HG03025 (cell line): ENCODE data around the gene CDH4.

Experiments used
- ATAC-seq: cut with Tn5 transposase; IDR thresholded peaks from one replicate; pipeline ENCODE4 v1.9.1; 2021; ENCODE audit warnings: mild to moderate bottlenecking, moderate library complexity; ENCODE audit not compliant: unreplicated experiment, low FRiP score

Gene CDH4

DNA sequence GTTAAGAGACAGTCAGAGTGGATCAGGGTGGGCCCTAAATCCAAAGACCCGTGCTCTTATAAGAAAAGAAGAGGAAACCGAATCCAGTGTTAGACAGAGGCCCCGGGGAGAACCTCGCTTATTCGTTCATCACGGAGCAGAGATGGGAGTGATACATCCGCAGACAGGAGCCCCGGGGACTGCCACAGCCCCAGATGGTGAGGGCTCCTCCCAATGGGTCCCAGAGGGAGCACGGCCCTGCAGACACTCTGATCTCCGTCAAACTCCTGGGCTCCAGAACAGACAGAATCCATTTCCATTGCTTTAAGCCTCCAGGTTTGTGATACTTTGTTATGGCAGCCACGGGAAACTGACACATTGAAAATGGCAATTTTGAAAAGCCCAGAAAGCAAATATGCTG lies 47.0 kb downstream of the CDH4 start:
- no peak for ATAC-seq

DNA sequence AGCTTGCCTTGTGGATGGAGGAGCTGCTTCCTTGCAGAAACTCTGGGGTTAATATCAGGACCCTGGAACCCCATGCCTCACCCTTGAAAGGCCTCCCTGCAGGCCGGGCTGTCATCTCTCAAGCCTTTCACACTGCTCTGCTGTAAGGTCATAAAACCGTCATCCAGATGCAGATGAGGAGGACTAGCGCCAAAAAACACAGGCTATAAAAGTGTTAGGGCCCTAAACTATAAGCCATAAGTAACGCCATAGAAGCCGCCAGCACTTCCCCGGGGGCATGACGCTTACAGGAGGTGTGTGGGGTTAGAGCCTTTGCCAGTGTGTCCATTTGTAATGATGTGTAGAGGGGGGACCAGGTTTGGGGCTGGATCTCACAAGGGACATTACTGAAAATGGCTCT lies 47.6 kb downstream of the CDH4 start:
- no peak for ATAC-seq

DNA sequence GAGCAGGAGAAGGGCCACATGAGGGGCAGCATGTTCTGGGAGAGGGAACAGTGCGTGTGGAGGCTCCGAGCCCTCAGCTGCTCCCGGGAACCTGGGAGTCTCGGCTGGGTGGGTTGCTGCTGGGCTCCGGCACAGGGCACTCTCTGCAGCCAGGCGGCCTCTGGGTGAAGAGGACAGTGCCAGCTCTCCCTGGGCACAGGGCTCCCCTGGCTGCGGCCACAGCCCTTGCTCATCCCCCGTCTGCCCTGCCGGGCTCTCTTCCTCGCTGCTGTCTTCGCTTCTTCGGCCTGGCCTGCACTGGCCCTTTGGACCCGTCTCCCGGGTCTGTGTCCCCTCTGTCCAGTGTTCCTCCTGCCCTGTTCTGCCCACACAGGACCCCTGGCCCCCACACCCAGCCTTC lies 48.2 kb downstream of the CDH4 start:
- no peak for ATAC-seq

DNA sequence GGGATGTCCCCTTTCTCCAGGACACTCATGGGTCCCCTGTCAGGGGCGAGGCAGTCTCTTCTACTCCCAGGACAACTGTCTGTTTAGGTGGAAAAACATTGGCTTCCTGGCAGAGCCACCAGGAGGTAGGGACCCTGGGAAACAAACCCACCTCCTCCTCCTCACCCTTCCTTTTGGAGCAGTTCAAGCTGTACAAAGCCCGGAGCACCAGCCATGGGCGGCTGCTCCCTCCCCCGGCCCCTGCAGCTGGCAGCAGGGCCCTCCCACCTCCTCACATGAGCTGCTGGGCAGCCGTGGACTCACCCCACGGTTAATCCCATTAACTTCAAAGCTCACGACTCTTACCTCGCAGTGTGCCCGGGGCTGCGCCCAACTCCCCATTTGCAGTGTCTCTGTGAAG lies 48.6 kb downstream of the CDH4 start:
- no peak for ATAC-seq

DNA sequence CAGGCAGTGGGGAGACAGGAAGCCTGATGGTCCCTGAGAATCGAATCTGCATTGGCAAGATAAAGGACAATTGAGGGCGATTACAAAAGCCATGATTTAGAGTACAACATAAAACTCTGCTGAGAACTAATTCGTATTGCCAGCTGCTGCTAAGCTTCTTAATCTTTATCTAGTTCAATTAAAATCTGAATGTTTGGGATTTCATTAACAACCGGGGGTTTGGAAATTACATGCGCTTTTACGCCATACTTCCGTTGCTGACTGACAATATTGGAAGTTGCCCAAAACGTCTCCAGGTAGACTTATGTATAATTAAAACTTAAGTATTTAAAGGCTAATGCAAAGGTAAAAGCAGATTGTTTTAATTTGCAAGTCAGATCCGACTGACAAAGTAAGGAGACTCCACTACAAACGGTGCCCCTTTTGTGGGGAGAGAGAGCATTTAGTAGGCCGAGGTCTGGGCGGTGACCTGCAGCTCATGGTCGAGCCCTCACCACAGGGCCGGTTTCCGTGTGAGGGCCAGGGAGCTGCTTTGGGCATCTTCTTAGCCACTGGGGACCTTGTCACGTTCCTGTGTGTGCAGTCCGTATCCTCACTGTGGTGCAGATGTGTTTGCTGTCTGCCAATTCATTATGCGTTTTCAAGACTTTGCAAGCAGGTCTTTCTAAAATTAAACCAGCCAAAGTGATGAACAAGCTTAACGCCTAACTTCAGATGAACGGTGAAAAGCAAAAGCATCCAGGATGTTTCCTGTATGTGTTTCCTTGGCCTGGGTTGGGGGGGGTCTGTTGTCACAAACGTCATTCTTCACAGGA lies 49.9 kb downstream of the CDH4 start:
- ATAC-seq: no peak

DNA sequence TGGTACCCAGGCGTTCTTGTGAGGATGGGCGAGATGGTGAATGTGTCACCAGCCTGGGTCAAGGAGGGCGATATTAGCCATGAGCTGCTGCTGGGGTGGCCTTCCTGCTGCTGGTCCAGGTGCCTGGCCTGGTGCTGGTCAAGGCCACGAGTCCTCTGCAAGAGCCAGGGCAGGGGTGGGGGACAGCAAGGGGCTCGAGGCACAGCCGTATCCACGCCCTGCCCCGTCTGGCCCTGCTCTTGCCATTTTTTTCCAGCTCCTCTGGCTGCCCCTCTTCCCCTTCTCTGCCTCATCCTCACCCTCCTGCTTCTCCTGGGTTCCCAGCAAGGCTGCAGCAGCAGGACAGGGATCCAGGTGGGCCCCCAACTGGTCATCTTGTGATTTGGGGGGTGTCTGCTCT lies 51.2 kb downstream of the CDH4 start:
- ATAC-seq: no peak

DNA sequence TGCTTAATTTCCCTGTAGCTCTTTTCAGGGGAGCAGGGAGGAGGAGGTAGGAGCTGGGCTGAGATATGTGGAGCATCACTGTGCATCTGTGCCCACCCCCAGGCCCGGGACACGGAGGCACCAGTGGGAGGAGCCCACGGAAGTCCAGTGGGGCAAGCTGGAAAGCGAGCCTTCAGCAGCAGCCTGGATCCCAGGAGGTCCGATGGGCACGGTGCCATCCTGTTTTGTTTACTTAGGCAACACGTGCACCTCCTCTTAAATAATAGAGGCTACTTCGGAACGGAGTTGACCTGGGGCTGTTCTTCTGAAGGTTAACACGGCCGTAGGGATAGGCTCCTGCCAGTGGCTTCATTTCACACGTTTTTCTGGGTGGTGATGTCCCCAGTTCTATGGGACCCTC lies 51.6 kb downstream of the CDH4 start:
- ATAC-seq: no peak

DNA sequence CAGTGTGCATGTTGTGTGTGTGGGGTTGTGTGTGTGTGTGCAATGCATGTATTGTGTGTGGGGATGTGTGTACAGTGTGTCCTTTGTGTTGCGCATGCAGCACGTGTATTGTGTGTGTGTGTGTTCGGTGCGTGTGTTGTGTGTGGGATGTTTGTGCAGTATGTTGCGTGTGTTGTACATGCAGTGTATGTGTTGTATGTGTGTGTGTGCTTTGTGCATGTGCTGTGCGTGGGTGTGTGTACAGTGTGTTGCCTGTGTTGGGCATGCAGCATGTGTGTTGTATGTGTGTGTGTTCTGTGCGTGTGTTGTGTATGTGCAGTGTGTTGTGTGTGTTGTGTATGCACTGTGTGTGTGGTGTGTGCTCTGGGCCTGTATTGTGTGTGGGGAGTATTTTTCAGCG lies 52.7 kb downstream of the CDH4 start:
- no peak for ATAC-seq

DNA sequence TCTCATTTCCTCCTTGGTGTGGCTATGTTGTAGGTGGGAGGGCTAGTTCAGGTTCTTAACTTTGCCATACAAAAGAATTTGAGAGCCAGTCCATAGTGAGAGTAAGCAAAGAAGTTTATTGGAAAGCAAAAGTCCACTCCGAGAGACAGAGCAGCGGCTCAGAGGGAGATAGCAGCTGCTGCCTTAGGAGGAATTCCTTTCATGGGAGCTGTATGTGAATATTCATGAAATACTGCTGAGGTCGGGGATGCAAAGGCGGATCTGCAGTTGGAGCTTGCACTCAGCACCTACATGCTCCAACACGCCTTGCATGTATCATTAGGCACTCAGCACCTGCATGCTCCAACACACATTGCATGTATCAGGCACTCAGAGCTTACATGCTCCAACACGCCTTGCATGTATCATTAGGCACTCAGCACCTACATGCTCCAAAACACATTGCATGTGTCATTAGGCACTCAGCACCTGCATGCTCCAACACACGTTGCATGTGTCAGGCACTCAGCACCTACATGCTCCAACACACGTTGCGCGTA lies 54.9 kb downstream of the CDH4 start:
- no peak for ATAC-seq

DNA sequence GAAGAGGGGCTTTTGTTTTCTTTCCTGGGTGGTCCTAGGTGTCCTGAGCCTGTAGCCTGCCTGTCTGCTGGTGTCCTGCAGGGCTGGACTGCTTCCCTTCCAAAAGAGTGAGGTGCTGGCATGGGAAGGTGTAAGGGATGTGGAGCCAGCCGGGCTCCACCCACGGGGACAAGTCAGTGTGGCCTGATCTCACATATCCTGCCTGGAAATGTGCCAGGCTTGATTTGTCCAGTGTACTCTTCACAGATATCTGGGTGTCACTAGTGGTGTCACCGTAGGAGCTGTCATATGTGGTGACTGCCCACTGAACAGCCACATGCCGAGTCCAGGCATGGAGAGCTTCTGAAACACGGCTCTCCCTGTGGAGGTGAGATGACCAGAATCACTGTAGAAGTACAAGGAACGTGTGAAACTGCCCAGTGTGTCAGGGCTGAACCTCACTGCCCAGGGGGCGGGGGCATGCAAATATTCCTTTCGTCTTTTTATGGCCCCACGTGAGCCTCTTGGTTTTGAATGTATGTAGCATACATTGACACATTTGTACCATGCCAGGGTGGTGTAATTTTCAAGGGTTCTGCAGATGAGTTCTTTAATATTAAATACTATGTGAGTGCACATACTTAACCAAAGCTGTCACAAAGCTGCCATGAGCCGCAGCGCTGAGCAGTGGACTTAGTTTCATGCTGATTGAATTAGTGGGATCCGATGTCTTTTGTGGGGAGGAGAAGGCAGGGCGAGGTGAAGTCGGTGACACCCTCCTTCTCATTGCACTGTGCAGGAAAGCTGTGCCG lies 55.8 kb downstream of the CDH4 start:
- no peak for ATAC-seq

DNA sequence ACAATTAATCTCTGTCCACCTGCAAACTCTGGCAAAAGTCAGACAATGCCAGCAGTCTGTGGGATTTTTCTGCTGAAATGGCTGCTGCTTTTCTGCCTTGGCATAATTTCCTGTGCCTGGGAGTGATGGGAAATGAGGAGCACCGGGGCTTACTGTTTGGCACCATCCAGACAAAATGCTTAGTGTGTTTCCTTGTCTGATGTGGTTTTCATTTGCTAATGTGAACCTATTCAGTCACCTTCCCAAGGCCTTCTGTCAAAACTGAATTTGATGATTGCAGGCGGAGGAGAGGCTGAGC lies 56.4 kb downstream of the CDH4 start:
- no peak for ATAC-seq

DNA sequence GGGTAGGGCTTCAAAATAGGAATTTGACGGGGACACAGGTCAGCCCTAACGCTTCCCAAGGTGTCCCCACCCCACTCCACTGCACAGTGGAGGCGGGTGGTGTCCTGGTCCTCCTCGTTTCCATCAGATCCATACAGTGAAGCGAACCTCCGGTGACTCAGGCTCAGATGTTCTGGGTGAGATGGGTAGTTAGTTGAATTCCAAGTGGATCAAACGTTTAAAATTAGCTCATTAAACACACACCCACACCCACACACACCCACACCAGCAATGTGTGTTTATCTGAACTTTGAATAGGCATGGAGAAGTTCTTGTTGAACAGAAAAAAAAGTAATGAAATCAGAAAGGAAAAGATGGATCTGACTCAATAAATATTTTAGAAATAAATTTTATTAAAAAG lies 58.9 kb downstream of the CDH4 start:
- no peak for ATAC-seq

DNA sequence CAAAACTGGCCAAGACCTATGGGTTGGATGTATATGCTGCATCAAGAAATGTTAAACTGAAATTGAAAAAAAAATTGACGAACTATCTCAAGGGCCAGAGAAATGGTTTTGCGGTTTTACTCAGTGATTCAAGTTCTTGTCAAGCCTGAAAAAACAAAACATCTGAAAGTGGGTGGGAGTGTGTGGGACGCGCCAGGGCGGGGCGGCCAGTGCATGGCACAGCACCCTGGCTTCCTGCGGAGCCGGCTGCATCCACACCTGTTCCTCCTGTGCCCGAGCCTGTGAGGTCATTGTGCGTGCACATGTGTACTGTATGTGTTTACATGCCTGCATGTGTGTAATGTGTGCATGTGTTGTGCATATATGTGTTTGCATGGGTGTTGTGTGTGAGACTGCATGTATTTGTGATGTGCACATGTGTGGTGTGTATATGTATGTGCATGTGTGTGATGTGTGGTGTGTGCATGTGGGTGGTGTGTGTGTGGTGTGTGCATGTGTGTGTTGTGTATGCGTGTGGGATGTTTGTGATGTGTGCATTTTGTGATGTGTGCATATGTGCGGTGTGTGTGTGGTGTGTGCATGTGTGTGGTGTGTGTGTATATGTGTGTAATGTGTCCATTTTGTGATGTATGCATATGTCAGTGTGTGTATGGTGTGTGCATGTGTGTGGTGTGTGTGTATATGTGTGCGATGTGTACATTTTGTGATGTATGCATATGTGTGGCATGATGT lies 59.8 kb downstream of the CDH4 start:
- ATAC-seq: no peak

DNA sequence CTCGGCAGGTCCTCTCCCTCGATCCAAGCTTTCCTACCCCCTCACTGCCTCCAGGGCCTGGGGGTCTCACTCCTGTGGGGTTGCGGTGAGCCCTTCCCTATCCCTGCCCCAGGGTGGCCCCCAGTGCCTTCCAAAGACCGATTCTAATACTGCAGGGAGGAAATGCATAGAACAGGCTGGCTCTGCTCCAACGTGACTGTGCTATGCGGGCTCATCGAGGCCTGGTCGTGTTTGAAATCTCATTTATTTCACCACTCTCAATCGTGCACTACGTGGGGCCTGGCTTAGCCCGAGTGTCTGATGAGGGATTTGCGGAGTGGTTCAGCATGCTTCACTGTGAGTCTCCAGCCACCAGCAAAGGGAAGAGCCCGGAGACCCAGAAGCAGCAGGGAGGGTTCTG lies 60.9 kb downstream of the CDH4 start:
- no peak for ATAC-seq

DNA sequence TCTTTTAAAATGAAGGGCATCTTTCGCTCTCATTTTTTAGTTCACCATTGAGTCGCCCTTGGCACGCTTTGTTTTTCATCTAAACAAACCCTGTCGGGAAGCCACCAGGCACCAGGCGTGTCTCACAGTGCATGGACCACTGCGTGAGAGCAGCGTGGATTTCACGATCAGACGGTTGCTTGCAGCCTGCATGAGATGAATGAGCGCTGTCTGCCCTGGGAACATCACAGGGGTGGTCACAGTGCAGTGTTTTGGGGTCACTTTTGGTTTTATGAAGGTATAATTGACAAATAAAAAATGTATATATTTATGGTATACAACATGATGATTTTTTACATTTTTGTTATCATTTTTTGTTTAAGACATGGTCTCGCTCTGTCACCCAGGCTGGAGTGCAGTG lies 61.3 kb downstream of the CDH4 start:
- ATAC-seq: no peak

DNA sequence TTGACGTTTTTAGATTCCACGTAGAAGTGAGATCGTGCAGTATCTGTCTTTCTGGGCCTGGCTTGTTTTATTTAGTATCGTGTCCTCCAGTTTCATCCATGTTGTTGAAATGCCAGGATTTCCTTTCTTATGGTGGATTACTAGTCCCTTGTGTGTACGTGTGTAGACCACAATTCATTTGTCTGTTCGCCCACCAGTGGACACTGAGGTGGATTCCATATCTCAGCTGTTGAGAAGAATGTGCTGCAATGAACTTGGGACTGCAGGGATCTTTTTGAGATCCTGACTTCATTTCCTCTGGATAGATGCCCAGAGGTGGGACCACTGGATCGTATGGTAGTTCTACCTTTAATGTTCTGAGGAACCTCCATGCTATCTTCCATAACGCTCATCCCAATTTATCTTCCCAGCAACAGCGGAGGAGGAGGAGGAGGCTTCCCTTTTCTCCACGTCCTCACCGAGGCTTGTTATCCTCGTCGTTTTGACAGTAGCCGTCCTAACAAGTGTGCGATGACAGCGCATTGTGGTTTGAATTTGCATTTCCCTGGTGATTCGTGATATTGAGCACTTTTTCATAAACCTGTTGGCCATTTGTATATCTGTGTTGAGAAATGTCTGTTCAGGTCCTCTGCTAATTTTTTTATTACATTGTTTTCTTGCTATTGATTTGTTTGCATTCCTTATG lies 62.4 kb downstream of the CDH4 start:
- ATAC-seq: no peak

DNA sequence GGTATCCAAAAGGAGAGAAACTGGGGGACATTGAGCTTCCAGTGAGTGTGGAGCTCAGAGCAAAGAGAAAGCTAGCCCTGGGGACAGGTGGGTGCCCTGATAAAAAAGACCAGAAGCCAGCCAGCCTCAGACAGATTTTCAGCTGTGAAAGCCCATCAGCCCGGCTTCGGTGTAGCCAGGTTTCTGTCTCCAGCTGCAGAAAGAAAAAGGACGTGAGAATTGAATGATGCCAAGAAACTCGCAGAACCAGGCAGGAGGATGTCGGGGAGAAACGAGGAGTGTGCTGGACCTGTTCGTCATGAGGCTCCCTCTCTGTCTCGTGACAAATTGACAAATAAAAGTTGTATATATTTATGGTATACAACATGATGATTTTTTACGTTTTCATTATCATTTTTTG lies 63.3 kb downstream of the CDH4 start:
- ATAC-seq: no peak

DNA sequence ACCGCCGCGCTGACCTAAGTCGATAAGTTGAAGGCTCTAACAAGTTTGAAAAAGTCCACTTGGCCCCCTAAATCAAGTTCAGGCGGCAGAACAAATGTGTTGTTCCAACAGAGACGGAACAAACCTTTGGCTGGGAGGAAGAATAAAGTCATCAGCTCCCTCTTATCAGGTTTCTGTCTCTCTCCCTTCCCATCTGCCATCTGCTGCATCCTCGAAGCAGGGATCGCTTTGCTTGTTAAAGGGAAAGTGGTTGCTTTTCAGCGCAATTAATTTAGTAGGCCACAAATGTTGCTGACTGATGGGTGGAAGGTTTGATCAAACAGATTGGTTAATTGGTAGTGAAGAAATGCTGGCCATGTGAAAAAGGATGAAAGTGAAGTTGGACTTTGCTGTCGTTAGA lies 64.3 kb downstream of the CDH4 start:
- no peak for ATAC-seq

DNA sequence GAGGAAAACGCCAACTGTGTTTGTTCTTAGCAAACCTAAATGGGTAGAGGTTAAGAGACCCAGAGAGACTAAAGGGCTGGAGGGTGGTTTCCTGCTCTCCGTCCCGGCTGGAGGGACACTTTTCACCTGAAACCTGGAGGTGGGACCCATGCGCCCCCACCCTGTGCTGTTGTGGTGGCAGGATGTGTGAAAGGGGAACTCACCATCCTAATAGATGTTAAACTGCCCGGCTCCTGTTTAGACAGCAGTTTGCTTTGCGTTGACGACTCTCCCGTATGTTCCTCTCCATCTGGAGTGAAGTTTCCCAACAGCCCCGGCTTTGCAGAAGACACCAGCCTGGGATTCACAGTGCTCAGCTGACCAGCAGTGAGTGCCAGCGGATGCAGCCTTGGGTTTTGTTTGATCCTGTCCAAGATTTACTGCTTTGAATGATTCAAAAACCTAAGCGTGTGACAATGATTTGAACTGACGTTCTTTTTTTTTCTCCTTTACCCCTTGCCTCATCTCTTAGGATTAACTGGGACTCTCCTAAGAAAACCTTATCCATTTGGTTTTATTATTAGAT lies 66.0 kb downstream of the CDH4 start:
- no peak for ATAC-seq

DNA sequence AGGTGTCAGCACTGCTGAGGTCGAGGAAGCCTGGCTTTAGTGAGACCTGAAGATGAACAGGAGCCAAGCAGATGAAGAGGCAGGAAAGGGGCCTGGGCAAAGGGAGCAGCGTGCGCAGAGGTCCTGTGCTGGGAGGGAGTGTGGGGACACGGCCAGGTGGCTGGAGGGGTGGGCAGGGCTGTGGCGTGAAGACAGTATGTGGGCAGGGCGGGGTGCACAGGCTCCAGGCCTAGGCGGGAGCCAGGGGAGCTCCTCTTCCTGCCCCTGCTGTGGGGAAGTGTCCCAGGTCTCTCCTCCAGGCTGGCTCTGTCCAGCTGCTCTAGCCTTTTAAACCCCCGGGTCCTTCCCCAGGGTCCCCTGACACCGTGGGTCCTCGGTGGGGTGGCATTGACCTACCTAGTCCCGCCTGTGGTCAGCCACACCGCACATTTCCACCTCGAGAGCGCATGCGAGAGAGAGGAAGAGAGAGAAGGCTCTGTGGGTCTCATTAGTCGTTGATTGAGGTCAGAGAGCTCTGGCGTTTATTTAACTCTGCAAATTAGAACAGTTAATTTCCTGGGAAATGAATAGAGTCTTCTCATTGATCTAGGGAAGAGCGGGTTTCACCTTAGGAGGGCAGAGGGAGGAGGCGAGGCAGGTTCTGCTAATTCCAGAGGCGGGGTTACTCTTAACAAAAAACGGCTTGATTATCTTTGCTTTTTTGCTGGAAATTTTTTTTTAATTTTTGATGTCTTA lies 68.8 kb downstream of the CDH4 start:
- ATAC-seq: no peak
